NCI-H1436 (cell line): ENCODE results near the gene THNSL1.
"Not testable (repeated sequence)": the region's sequence is repeated elsewhere in the genome, so short reads cannot be mapped to it uniquely, and the experiment has no call there.

Source experiments
- DNase-seq: peaks from one replicate; lab custom pipeline; 2025; lab: John Stamatoyannopoulos, UW

Gene THNSL1

GRCh38 chr10:25011591-25011990, 4.8 kb upstream of the THNSL1 start:
- DNase-seq, result not testable (repeated sequence)

DNA sequence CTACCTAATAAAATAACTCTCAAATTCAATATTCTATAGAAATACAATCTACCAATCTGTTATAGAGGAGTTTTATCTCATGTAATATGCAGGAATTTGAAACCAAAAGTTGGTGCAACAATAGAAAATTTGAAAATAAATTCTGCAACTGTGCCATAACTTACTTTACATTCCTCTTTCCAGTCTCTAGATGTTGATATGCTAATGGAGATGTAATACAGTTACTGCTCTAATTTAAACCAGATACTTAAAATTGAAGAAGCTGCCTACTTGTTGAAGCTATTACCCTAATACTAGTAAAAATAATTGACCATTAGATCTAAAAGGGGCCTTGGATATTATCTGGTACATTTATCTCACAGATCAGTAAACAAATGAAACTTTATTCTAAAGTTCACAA, 1.8 kb upstream of the THNSL1 start:
- no peak for DNase-seq

DNA sequence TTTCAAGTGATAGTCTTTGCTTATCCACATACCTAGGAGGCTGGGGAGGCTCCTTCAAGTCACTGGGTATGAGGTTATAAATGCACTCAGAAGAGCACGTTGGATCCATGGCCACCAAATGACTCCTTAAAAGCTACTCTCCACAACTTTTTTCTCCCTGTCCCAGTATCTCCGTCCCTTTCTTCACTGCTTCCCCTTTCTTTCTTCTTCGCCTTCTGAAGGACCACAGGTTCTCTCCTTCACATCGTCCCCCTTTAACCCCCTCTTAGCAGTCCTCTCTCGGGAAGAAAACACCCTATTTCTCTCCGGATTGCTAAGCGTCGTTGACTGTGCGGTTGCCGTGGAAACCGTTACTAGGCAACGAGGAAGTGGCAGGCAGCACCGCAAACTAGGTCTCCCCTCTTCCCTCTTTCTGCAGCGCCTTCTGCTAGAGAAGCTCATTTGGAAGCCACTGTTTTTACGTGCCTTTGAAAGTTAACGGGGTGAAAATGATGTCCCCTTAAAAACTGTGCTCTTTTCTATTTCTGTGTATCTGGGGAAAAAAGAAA, 510 bp upstream of the THNSL1 start, which contains the start of gene ENKUR:
TSS of gene ENKUR (minus strand) at position 331 of the 548 bp plus-strand sequence. CDS start at position 109, 222 bp downstream.
- DNase-seq, result peak; percentile 94

- no peak for DNase-seq
Measured at GRCh38 chr10:25017154-25017590, 760 bp downstream of the THNSL1 start.

DNA sequence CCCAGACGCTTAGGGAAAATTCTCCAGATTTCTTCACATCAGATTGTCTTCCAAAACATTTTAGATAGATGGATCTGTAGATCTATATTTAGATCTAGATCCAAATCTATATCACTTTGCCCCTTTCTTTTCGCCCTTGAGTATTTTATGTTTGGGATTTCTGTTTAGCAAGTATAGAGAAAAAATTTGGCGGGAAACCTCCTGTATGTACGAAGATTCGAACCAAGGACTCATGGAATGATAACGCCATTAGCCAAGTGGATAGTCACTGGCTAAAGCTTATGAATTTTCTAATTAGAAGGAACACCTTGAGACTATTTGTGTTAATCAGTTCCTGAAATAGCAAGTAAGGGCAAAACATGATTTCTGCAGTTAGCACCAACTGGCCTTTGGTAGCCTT, 1.2 kb downstream of the THNSL1 start:
- DNase-seq, result no peak

DNA sequence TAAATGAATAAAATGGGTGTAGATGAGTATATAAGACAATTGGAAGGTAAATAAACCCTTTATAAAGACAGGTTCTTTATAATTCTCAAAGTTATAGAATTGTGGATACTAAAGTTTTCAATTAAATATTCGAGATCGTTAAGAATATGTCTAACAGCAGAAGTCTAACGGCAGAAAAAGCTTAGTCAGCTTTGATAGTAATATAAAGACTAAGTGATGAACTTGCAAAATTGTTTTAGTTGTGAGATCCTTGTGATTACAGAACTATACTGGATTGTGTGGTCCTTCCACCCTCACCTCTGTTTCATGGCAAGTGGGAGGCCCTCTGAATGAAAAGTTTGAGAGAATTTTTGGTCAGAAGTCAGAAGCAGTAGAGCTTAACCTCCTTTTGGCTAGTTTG, 2.3 kb downstream of the THNSL1 start:
- no peak for DNase-seq

- no peak for DNase-seq
Measured at GRCh38 chr10:25023278-25023677, 6.9 kb downstream of the THNSL1 start.

DNA sequence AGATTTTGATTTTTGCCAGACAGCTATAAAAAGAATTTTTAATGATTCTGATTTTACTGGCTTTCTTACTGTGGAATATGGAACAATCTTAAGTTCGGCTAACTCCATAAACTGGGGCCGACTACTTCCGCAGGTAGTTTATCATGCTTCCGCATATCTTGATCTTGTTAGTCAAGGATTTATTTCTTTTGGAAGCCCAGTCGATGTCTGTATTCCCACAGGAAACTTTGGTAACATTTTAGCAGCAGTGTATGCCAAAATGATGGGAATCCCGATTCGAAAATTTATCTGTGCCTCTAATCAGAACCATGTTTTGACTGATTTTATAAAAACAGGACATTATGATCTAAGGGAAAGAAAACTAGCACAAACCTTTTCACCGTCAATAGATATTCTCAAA, 8.1 kb downstream of the THNSL1 start:
- DNase-seq, result no peak

DNA sequence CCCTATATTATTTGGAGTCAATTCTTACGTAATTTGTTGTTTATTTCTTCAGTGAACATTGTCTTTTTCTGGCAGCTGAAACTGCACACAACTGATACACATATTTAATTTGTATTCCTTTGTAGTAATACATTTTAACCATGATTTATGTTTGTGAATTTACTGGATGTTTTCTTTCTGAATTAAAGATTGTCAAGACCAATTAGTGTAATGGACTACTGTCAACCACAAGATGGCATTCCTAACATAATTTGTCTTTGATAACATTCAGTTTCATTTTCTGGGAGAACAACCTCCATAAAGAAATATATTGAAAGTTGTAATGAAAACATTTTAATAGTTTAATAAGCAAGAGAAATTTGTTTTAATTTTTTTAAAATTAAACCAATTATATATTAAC, 10.1 kb downstream of the THNSL1 start:
- no peak for DNase-seq

DNA sequence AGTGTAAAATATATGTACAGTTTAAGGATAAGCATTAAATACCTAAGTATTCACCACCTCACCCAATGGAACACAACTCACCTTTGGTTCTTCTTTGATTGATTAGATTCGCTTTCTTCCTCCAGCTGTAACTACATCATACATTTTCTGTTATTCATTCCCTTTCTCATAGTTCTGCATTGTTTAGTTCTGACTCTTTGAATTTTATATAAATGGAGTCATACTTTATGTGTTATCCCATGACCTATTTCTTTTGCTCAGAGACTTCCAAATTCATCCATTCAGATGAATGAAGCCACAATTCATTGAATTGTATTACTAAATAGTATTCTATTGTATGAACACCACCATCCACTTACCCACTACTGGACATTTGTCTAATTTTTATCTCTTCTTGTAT, 12.3 kb downstream of the THNSL1 start:
- no peak for DNase-seq

DNA sequence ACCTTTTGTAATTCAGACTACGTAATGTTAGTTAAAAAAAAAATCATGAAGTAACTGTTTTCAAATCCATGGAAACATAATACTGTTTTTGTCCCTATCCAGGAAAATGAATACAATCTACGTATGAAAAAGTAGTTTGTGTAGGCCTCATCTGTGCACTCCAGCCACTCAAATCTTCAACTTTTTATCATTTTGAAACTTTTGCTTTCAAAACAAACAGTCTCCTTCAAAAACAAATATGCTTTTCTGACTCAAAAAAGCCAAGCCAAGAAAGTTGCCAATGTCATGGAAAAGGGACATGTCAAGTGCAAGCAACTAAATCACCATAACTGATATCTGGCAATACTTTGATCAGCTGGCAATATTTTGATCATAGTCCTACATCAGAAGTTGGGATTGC, 13.1 kb downstream of the THNSL1 start:
- no peak for DNase-seq

DNA sequence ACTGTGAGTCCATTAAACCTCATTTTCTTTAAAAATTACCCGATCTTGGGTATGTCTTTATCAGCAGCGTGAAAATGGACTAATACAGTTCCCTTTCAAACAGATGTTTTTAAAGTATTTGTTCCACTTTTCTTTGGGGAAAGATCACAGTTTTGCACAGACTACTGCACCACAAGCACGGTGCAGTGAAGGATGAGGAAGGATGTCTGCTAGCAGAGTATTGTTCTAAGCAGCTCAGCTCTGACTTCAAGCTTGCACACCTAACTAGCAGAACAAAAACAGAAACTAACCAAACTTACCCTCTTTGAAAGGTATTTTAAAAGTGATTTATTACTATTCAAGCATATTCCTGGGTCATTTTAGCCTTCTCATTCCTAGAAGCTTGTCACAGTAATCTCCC, 20.0 kb downstream of the THNSL1 start:
- DNase-seq, result no peak

GRCh38 chr10:25038325-25038724, 21.9 kb downstream of the THNSL1 start:
- DNase-seq, result no peak

GRCh38 chr10:25039531-25039930, 23.1 kb downstream of the THNSL1 start:
- no peak for DNase-seq

- no peak for DNase-seq
Measured at GRCh38 chr10:25046641-25047040, 30.2 kb downstream of the THNSL1 start.

DNA sequence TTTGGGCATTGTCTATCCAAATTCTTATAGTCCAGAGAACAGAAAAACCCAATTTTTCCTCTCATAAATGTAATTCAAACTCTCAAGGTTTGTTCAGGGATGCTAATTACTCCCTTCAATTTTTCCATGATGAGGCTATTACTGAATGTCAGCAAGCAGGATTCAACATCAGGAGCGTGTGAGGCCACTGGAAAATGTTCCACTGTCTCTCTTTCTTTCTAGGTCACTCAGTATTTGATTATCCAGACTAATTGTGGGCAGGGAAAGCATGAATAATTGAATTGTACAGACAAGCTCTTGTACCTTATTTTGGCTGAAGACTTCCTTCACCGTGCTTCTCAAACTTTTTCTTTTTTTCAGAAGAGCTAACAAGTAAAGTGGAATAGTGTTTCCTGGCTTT, 30.7 kb downstream of the THNSL1 start:
- no peak for DNase-seq

- no peak for DNase-seq
Measured at GRCh38 chr10:25047591-25048301, 31.3 kb downstream of the THNSL1 start.

DNA sequence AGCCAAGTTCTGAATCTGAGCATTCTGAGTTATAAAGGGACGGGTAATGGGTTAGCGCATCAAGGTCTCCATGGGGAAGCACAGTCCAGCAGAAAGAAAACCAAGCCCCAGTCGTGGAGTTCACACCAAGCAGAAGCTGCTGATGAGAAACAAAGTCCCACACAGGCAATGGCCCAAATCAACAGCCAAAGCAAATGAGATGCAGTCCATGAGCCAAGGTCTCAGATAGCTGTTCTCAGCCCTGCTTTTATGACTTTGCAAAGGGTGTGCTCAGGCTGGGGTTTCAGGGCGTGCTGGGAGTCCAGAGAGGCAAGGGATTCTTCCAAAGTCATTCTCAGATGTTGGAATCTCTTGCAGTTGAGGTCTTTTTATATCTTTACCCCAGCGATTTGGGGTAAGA, 32.0 kb downstream of the THNSL1 start:
- no peak for DNase-seq

DNA sequence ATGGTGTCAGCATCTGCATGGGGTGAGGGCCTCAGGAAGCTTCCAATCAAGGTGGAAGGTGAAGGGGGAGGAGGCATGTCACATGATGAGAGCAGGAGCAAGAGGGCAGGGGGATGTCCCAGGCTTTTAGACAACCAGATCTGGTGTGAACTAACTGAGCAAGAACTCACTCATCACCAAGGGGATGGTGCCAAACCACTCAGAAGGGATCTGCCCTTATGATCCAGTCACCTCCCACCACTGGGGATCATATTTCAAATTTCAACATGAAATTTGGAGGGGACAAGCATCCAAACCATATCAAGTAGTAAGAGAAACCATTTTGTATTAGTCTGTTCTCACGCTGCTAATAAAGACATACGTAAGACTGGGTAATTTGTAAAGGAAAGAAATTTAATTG, 33.6 kb downstream of the THNSL1 start:
- DNase-seq, result no peak

DNA sequence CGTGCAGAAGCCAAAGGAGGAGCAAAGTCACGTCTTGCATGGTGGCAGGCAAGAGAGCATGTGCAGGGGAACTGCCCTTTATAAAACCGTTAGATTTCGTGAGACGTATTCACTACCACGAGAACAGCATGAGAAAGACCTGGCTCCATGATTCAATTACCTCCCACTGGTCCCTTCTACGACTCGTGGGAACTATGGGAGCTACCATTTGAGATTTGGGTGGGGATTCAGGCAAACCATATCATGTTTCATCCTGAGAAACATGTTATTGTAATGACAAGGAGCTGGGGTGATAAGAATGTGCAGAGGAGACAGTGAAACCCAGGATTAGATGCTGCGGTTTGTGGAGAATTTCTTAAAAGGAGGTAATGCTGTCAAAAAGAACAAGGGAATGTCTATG, 34.0 kb downstream of the THNSL1 start:
- DNase-seq, result no peak

GRCh38 chr10:25052012-25052411, 35.6 kb downstream of the THNSL1 start:
- no peak for DNase-seq

GRCh38 chr10:25056726-25057125, 40.3 kb downstream of the THNSL1 start:
- no peak for DNase-seq

DNA sequence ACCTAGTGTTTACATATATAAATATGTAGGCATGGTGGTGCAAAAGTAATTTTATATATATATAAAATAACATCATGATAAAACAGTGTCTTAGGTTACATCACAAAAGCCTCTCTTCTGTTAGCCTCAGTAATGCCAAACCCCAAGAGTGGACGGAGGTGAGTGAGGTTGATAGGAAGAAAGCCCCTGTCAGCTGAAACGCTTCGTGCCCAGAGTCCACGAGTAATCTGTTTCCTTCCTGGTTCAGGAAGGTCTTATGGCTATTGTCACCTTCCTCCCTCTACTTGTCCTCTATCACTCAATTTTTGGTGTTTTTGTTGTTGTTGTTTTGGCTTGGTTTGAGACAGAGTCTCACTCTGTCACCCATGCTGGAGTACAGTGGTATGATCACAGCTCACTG, 41.5 kb downstream of the THNSL1 start:
- no peak for DNase-seq

GRCh38 chr10:25059990-25060389, 43.6 kb downstream of the THNSL1 start:
- no peak for DNase-seq
